Measurements from ENCODE around the gene TRPV5. TPM values are rescaled to one million over a fixed set of nuclear protein-coding genes. Genes with fewer than 3 reads are reported as not detected.
A peak's percentile ranks its signal among the peaks of the same experiment; 100 is the strongest.

TRPV5 gene
- total RNA-seq, 1 donor from 2014 or later: not detected

DNA sequence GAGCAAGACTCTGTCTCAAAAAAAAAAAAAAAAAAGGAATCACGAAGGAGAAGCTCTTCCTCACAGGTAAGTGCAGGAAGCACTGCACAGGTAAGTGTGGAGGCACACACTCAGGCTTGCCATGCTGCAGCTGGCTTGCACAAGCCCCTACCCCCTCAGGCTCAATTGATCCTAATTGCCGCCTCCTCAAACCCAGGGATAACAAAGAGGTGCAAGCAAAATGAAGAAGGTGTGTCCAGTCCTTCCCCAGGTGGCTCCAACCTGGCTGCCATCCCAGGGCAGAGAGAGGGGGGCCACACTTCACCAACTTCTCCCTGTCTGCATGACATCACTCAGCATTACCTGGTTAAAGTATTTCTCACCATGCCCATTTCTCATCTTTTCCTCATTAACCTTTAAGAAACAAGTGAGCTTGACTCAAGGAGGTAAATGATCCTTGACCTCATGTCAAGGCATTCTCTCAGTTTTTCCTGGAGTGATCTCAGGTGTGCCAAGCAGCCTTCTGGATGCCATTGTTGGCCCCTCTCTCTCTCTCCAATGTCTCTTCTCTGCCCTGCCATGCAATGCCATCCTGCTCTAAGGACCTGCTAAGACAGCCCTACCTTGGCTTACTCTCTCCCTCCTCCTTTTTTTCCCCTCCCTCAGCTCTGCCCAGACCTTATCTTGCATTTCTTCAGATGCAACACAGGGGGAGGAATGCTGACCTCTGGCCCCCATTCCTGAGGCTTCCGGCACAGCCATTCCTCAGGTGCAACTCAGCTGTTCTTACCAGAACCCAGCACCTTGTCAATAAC lies 35.0 kb downstream of the TRPV5 start:
- Mint-ChIP-seq H3K4me1 (ENCODE audit: unreplicated experiment) (no peaks in the 10 kb centered on the region), H3K4me3 (ENCODE audit: unreplicated experiment) (no peak overlapping the region), H3K27ac (ENCODE audit: unreplicated experiment) (no peak overlapping the region), H3K27me3 (ENCODE audit: unreplicated experiment) (peaks cover 12% of the 10 kb centered on the region), H3K36me3 (ENCODE audit: unreplicated experiment) (no peaks in the 10 kb centered on the region), H3K9me3 (ENCODE audit: unreplicated experiment) (no peaks in the 10 kb centered on the region)
- TF ChIP-seq, protein P1, sequence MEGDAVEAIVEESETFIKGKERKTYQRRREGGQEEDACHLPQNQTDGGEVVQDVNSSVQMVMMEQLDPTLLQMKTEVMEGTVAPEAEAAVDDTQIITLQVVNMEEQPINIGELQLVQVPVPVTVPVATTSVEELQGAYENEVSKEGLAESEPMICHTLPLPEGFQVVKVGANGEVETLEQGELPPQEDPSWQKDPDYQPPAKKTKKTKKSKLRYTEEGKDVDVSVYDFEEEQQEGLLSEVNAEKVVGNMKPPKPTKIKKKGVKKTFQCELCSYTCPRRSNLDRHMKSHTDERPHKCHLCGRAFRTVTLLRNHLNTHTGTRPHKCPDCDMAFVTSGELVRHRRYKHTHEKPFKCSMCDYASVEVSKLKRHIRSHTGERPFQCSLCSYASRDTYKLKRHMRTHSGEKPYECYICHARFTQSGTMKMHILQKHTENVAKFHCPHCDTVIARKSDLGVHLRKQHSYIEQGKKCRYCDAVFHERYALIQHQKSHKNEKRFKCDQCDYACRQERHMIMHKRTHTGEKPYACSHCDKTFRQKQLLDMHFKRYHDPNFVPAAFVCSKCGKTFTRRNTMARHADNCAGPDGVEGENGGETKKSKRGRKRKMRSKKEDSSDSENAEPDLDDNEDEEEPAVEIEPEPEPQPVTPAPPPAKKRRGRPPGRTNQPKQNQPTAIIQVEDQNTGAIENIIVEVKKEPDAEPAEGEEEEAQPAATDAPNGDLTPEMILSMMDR (IDR thresholded peaks at IDR 0.05): no peak
- no peak for DNase-seq (ENCODE audit: extremely low spot score, unreplicated experiment)

DNA sequence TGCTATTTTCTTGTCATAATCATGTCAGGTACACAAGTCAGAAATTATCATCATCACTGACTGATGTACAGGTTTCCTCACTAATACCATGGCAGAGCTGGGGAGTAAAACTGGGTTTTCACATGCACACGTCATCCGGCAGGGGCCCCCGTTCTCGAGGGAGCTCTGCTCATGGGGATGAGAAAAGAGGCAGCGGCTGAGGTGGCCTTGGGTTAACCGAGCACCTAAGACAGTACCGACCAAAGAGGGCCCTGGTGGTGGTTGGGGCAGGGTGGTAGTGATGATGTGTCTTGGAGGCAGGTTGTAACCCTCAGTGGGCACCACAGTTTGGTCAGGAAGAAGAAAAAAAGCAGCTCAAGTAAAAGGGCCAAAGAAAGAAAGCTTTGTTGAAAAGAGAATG lies 35.9 kb downstream of the TRPV5 start:
- TF ChIP-seq, protein P1 (IDR thresholded peaks at IDR 0.05): no peak
- no peaks in the 10 kb centered on the region for H3K9me3 Mint-ChIP-seq (ENCODE audit: unreplicated experiment)
- H3K36me3 Mint-ChIP-seq (ENCODE audit: unreplicated experiment): no peaks in the 10 kb centered on the region
- H3K27me3 Mint-ChIP-seq (ENCODE audit: unreplicated experiment): peaks cover 9% of the 10 kb centered on the region
- DNase-seq (ENCODE audit: extremely low spot score, unreplicated experiment): peak; percentile 66
- H3K4me3 Mint-ChIP-seq (ENCODE audit: unreplicated experiment): no peak overlapping the region
- no peaks in the 10 kb centered on the region for H3K4me1 Mint-ChIP-seq (ENCODE audit: unreplicated experiment)
- no peak overlapping the region for H3K27ac Mint-ChIP-seq (ENCODE audit: unreplicated experiment)

DNA sequence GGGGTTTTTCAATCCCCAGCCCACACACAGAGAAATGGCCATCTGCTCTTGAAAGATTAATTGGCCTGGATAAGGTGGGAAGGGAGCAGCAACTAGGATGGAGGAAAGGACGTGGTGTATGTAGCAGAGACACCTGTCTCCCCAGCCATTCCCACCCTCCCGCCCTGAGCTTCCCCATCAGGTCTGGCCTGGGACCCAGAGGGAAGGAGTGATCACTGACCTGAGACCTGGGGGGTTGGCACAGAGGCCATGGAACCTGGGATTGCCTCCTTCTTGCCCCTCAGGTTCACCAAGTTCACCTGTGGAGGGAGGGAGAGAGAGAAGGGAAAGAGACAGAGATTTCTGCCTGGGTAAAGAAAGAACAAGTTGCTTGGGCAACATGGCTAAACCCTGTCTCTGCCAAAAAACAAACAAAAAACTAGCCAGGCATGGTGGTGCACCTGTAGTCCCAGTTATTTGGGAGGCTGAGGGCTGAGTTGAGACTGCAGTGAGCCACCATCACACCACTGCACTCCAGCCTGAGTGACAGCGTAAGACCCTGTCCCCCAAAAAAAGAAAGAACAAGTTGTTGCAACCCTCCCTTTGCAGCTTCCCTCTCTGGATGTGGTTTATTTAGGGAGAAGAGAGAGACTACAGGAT lies 36.7 kb downstream of the TRPV5 start:
- Mint-ChIP-seq H3K36me3 (ENCODE audit: unreplicated experiment) (no peaks in the 10 kb centered on the region), H3K27ac (ENCODE audit: unreplicated experiment) (no peak overlapping the region), H3K4me3 (ENCODE audit: unreplicated experiment) (no peak overlapping the region), H3K27me3 (ENCODE audit: unreplicated experiment) (peaks cover 6% of the 10 kb centered on the region), H3K9me3 (ENCODE audit: unreplicated experiment) (no peaks in the 10 kb centered on the region), H3K4me1 (ENCODE audit: unreplicated experiment) (no peaks in the 10 kb centered on the region)
- peak; percentile 59 for DNase-seq (ENCODE audit: extremely low spot score, unreplicated experiment)
- TF ChIP-seq, protein P1 (IDR thresholded peaks at IDR 0.05): no peak

DNA sequence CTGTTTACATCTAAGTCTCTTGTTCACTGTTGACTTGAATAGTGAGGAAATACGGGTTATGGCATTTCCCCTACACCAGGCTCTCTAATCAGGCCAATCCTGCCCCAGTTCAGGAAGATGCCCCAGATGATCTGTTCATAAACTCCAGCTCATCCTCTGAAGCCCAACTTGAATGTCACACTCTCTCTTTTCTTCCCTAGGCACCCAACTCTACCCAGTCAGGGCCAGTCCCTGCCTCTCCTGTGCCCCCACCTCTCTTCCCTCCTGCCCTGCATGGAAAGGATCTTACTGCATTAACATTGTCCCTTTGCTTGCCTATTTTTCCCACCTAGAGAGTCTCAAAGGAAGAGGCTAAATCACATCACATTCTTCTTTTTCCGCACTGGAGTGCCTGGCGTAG lies 37.4 kb downstream of the TRPV5 start:
- H3K27me3 Mint-ChIP-seq (ENCODE audit: unreplicated experiment): peaks cover 6% of the 10 kb centered on the region
- no peak overlapping the region for H3K4me3 Mint-ChIP-seq (ENCODE audit: unreplicated experiment)
- no peak overlapping the region for H3K27ac Mint-ChIP-seq (ENCODE audit: unreplicated experiment)
- peak; percentile 54 for DNase-seq (ENCODE audit: extremely low spot score, unreplicated experiment)
- no peaks in the 10 kb centered on the region for H3K36me3 Mint-ChIP-seq (ENCODE audit: unreplicated experiment)
- H3K4me1 Mint-ChIP-seq (ENCODE audit: unreplicated experiment): no peaks in the 10 kb centered on the region
- TF ChIP-seq, protein P1 (IDR thresholded peaks at IDR 0.05): no peak
- no peaks in the 10 kb centered on the region for H3K9me3 Mint-ChIP-seq (ENCODE audit: unreplicated experiment)

DNA sequence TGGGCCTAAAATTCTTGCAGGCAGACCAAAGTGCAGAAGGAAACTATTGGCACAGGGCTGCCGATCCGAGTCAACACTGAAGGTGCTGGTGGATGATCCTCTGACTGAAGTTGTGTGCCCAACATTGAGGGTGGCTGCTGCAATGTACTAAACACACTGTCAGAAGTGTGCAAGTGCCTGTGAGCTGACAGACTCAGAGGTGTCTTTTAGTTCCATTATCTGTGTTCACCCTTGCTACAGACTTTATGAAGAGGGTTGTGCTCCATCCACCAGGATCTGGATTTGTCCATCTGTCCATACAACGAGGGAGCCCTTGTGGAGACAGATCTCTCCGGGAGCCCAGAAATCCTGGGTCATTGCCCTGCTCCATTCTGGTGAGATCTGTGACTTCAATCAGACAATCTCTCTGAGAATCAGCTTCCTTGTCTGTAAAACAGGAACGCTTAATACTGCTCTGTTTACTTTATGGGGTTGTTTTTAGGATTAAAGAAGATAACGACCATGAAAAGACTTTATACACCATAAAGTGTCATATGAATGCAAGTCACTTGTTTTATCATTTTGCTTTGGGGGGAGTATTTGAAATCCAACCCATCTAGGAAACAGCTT lies 38.5 kb downstream of the TRPV5 start:
- Mint-ChIP-seq H3K9me3 (ENCODE audit: unreplicated experiment) (no peaks in the 10 kb centered on the region), H3K27ac (ENCODE audit: unreplicated experiment) (no peak overlapping the region), H3K4me1 (ENCODE audit: unreplicated experiment) (no peaks in the 10 kb centered on the region), H3K27me3 (ENCODE audit: unreplicated experiment) (peaks cover 5% of the 10 kb centered on the region), H3K4me3 (ENCODE audit: unreplicated experiment) (no peak overlapping the region), H3K36me3 (ENCODE audit: unreplicated experiment) (no peaks in the 10 kb centered on the region)
- TF ChIP-seq, protein P1 (IDR thresholded peaks at IDR 0.05): no peak
- peak; percentile 56 for DNase-seq (ENCODE audit: extremely low spot score, unreplicated experiment)
